NCI-H2196 treated with DMSO at 0.1 percent for 48 hours (cell line): Measurements from ENCODE around the gene NDUFS6.
"Not testable (repeated sequence)": the region's sequence is repeated elsewhere in the genome, so short reads cannot be mapped to it uniquely, and the experiment has no call there.

Experiments
- DNase-seq: peaks from one replicate; lab custom pipeline; 2025; ENCODE audit not compliant: unreplicated experiment; lab: John Stamatoyannopoulos, UW

NDUFS6 gene

DNA sequence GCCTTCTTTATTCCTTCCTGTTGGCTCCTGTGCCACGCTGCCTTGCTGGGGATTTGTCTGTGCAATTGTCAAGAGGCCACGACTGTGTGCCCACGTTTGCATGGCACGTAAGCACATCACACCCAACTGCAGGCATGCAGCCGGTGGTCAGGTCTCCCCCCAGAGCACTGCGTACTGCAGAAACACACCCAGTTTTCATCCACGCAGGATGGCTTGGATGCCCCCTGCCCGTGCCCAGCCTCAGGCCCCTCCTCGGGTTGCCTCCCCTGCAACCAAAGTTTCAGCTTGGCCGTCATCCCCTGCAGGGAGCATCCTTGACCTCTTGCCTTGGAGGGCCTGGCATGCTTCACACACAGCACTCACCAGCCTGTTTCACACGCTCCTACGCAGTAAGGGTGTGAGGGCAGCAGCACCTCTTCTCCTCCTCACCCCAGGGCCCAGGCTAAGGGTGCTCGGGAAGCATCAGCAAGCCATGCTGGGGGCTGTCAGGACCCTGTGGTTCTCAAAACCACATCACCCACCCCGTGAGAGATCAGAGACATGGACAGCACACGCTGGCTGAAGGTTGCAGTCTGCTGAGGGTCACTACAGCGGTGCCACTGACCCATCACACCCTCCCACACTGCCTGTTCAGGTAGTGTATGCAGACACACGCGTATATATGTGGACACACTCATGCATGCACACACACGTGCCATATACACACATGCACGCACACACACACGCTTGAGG is 4.7 kb upstream of the NDUFS6 start:
- DNase-seq: no peak

DNA sequence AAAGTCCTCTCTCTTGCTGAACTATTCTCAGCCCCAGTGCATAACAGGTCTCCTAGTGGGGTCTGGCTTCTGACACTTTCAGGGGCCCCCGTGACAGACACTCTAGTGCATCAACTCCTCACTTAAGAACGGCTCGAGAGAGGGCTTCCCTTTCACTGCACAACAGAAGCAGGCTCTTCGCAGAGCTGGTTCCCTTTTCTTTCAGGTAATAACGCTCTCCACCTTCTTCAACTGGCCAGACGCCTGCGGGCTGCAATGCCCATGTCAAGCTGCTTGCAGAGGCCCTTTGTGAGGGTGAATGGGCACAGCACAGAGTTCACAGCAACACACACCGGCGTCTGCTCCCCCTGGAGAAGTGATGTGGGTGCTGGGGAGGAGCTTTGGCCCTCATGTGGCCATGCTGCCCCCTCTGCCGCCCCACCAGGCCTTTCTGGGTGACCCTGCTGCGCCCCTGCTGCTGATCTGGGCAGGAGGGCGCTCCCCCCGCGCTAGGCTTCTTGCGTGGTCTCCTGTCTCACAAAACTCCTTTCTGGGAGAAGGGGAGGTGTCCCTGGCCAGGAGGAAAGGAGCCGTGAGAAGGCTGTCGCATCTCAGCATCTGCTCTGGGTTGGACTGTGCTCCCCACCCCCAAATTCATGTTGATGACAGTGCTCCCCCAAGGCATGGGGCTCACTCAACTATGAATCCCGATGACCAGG is 4.0 kb upstream of the NDUFS6 start:
- no peak for DNase-seq

DNA sequence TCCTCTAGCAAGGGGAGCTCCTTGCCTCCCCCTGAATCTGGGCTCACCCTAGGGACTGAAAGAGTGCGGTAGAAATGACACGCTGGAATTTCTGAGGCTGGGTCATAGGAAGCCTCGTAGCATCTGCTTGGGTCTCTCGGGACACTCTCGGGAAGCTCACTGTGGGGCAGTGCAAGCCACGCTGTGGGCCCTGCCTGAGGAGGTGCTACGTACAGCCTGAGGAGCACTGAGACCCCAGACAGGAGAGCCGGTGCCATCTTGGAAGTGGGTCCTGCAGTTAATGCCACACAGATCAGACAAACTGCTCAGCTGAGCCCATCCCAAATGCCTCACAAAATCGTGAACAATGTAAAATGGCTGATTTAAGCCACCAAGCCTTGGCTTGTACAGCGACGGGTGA is 3.4 kb upstream of the NDUFS6 start:
- no peak for DNase-seq

DNA sequence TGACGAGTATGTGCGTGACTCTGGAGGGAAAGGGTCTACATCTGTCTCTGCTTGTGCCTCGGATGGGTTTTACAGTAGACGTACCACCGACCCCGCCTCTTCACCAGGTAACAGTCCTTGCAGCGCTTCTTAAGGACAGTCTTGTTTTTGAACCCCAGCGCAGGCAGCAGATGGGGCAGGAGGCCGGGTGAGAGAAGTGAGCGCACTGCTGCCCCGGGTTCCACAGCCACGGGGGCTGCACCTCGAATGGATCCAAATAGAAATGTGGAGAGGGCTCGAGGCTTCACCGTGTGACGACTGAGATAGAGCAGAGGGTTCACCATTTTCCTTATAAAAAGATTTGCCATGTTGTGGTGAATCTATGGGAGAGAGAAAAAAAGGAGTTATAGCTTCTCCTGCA is 2.6 kb upstream of the NDUFS6 start:
- DNase-seq: not testable (repeated sequence)

DNA sequence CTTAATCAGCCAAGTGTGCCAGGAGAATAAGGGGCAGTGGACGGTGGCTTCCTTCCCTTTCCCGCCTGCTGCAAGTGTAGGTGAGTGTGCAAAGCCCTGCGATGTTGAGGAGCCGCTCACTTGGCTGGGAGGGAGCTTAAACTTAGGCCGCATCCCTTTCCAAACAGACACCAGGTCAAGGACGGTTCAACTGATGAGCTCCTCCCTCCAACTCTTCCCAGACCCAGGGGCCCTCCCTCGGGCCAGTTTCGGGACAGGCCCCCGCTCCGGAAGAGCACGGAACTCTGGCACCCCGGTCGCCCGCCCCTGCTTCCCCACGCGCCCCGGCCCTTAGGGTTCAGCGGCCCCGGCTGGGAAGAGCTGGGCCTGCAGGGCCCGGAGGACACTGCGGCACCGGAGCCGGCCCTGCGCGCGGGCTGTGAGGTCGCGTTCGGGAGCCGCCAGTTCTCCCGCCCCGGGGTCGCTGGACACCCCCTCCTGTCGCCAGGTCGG is 2.1 kb upstream of the NDUFS6 start:
- no peak for DNase-seq

DNA sequence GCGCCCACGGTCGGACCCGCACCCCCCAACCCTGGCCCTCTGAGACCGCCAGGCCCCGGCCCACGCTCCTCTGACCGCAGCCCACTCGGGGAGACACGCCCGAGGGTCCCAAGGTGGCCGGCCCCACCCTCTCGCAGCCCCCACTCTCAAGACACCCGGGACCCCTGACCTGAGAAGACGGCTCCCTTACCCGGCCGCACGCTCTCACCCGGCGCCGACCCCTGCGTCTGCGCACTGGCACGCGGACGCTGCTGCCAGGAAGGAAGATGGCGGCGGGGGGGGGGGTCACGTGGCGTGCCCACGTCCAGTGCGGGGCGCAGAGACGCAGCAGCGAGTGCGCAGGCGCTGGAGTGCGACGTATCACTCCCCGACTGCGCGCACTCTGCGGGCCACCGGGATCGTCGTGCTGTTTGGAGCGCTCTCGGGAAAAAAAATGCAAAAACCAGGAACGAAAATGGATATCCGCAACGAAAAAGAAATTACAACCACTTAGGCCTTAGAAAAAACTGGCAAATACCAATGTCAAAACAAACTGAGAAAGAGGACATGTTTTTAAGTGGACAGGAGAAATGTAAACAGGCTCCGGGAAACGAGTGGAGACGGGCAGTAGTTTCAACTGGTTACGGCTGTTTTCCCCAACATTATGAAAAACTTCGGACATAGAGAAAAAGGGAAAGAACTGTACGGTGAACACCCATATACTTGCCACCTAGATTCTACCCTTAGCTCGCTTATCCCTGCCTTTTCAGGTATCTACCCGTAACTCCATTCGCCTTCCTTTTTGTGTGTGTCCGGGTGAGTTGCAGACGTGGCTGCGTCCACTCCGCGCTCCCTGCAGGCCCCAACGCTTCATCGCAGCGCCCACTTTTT is 1.4 kb upstream of the NDUFS6 start, which contains the start of gene MRPL36:
Gene MRPL36, minus strand, starts transcription at position 236 of the 870 bp plus-strand sequence. CDS start 902 bp downstream, outside the sequence.
- DNase-seq: peak; percentile 62

DNA sequence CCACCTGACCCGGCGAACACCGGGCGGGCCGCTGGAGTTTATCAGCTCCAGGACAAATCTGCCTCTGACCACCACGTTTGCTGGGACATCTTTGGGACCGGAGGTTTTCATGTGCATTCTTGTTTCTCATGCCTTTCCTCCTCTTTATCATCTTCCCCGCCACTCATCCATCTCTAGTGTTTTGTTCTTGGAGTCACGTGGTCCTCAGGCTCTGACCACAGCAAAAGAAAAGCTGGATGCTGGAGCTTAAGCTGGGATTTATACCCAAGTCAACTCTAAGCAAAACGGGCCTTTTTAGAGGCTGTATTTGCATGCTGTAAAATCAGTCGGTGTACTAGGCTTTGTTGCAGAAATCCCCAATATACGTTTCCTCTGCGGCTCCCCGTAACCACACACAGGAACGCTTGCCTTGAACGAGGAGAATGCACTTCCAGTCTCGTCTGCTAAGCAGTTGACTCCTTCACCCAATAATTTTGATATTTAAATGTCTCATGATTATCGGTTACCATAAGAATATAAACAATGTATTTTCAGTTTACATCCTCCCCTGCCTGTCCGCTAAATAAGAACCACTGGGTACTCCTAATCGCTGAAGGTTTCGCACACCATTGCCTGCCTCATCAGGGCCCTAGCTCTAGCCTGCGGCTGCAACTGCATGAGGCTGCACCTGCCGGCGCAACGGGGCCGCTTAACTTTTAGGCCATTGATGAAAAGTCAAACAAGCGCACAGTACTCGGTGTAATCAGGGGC is 560 bp upstream of the NDUFS6 start:
- peak; percentile 51 for DNase-seq

DNA sequence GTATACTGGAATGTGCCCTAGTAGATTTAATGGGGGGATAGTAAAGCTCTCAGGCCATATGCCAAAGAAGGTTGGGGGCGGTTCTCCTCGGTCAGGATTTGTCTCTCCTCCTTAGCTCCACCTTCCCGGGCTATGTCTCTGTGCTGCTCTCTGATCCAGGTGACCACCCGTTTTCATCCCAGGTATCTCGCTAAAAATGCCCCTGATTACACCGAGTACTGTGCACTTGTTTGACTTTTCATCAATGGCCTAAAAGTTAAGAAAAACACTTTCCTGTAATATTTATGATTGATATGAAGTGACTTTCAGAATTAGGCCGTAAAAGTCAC is 724 bp downstream of the NDUFS6 start:
- DNase-seq: no peak

DNA sequence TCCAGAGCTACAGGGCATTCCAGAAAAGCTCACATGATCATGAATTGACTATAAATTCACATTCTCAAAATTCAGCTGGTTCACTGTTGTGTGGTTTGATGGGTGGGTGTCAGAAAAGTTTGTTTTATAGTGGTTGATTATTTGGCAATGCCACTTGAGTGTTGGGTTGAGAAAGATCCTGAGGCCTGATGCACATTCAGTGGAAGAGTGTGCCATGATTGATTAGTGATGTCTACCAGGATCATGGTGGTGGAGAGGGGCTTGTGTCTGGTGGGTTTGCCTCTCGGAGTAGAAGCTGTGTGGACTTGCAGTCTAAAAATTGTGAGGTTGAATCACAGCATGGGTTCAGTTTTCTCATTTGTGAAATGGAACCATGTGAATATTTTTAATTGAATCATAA is 2.0 kb downstream of the NDUFS6 start:
- no peak for DNase-seq

DNA sequence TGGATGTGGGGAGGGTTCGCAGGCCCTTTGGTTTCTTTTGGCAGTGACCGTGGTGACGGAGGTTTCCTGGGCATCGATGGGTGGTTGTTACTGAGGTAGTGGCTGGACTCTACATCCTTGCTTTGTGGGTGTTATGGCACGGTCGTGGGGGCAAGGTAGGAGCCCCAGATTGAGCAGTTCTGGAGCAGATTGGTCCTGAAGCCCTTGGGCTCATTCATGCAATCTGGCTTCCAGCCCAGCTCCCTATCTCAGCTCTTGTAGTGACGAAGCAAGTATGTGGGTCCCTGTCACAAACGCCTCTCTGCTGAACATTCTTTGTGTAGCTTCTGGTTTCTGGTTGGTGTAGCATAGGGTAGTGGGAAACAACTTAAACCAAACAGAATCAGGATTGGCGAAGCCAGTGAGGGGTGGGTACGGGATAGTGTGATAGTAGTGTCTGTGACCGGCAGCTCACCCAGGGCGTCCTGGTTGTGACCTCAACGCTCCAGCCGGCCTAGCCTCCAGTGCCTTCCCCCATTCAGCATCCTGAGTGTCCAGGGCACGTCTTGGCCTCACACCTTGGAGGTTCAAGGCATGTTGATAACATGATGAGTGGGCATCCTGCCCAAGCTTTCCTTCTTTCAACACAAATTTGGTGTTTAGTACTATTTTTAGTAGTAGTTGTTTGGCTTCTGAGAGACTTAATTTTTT is 2.9 kb downstream of the NDUFS6 start:
- no peak for DNase-seq

DNA sequence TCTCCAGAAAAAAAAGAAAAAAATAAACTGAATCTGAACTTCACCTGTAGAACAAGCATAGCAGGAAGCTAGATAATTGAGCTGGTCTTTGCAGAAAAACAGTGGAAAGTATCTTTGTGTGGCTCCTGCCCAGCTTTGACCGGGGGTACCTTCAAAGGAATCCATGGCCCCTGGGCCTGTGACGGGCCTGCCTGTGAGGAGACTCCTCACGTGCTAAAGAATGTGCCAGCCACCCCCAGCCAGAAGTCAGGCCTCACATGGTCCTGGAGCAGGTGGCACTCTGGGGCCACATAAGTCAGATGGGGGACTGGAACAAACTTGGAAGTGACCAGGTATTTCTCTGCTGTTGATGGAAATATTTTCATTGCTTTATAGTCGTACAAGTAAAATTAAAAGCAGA is 4.1 kb downstream of the NDUFS6 start:
- DNase-seq: no peak

DNA sequence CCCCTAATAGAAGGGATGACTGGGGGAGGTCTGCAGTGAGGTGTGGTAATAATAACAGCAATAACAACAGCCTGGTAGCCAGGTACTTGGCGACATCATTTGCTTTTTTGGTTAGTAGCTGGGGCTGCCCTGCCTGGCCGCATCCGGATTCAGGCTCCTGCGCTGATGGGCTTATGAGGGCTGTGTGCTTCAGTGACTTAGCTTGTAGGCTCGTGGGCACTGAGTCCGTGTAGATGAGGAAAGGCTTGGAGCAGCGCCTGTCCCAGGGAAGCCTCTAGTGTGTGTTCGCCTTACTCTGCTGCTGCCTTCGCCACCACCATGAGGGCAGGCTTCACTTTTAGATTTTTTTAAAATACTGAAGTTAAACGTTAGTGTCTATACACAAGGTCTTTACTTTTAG is 4.5 kb downstream of the NDUFS6 start:
- no peak for DNase-seq

DNA sequence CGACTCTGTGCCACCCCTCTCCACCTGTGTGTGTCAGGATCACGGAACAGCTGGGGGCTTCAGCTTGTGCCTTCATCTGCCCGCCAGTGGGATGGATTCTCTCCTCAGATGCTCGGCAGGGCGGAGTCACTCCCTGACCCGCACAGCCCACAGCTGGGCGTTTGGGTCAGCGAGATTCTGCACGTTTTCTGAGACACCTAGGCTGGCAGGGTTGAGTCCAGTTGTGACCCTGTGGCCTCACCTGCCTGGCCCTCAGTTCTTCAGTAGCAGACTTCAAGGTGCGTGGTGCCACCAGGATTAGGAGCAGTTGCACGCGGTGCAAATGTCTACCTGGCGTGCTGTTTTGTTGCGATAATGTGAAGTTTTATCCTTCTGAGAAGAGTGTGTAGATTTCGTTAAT is 5.0 kb downstream of the NDUFS6 start:
- DNase-seq: no peak

DNA sequence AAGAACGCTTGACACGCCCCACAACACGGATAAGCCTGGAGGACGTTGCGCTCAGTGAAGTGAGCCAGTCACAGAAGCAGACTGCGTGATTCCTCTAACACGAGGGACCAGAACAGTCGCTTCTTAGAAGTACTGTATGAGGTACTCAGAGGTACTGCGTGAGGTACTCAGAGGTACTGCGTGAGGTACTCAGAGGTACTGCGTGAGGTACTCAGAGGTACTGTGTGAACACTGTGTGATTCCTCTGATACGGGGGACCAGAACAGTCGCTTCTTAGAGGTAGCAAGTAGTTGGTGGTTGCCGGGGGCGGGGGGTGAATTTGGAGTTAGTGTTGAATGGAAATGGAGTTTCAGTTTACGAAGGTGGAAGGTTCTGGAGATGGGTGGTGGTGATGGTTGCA is 5.8 kb downstream of the NDUFS6 start:
- no peak for DNase-seq

DNA sequence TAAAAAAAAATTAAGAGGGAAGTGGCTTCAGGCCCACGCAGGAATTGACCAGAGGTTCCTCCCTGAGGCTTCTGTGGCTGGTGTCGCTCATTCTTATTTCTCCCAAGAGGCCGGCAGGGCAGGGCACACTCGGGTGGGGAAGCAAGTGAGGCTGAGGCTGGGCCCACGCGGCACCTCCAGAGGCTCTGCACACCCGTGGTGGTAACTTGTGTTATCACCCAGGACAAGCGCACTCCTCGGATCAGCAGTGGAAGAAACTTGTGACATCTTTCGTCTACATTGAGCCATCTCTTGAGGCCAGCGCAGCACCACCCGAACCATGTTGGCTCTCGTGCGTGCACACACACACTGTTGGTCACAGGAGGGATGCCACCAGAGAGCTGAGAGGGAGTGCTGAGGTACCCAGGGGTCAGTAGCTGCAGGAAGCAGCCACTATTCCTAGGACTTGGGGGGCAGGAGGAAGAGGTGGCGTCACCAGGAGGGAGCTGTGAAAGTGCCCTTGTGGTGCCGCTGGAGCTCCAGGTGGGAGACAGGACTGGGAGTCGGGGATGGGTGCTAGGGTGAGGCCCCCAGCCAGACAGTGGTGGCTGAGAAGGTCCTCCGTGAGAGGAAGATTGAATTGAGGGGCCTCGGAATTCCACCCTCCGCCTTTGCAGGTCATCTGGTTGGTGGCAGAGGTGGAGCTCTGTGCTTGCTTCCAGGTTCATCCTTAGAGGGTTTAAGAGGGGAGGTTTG is 6.4 kb downstream of the NDUFS6 start:
- no peak for DNase-seq

DNA sequence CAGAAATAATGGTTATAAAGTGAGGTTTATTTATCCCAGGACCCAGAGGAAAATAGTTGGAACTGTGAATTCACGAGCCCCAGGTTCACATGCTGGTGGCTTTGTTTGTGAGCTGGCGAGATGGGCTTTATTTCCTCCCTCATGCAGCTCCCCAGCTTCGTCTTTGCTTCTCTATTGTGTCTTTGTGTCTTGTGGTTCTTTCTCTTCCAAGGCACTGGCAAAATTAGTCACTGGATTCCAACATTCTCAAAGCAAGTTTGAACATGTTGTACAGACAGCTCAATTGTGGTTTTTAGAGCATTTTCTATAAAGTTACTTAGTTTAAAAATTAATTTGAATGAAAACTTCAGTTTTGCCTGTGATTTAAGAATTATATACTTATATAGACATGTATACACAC is 7.2 kb downstream of the NDUFS6 start:
- DNase-seq: no peak

DNA sequence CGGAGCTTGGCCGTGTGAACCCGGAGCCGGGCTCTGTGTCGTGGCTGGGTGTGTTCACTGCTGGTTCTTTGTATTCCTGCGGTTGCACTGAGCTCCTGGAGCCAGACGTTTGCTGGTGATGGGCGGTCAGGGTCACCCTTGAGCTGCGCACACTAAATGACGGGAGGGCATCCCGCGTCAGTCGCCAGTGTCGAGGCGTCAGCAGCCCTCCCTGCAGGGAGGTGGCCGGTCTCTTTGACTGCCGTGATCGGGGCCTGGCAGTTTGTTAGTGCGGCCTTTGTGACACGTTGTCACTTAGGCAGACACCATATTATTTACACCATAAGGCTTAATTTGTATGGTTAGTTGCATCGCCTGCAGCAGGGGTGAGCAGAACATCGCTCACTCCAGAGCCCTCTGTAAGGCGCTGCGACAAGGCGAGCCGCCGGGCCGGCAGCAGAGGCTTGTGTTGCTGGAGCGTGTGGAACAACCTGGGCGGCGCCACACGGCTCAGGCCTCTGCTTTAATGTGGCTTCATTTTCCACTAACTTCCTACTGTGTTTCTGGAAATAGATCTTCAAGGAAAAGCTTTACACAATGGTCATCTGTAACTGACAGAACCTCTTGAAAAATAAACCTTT is 8.3 kb downstream of the NDUFS6 start:
- no peak for DNase-seq

DNA sequence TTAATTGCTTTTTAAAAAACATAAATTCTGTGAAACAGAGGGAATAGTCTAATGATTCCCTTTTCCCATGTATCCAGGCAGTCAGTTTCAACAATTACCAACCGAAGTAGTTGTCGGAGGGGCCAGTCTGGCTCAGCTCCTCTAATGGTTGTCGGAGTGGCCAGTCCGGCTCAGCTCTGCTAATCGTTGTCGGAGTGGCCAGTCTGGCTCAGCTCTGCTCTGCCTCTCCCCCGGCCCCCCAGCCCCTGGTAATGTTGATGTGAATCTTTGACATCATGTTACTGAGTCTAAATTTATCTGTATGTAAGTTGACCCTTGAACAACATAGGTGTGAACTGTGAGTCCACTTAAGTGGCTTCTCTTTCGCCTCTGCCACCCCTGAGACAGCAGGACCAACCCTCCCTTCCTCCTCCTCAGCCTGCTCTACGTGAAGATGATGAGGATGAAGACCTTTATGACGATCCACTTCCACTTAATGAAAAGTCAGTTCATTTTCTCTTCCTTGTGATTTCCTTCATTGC is 9.4 kb downstream of the NDUFS6 start:
- no peak for DNase-seq
